Measurements from ENCODE around the gene KCNK5.

DNA sequence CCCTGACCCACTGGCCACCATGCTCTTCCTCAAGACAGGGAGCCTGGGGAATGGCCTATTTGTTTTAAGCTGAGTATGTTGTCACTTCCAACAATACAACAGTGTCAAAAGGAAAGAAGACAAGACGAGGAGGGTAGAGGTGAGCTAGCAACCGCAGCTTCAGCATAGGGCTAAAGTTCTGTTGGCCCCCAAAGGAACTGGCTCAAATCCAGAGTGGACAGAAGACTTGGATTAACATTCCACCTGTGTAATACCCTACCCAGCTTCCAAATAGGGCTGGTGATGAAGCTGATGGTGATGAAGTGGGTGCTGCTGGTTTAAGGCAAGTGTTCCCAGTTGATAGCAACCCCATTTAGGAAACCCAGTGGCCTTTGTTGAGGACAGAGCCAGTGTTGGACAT lies 31.7 kb upstream of the KCNK5 start:
- TF ChIP-seq, protein P1, sequence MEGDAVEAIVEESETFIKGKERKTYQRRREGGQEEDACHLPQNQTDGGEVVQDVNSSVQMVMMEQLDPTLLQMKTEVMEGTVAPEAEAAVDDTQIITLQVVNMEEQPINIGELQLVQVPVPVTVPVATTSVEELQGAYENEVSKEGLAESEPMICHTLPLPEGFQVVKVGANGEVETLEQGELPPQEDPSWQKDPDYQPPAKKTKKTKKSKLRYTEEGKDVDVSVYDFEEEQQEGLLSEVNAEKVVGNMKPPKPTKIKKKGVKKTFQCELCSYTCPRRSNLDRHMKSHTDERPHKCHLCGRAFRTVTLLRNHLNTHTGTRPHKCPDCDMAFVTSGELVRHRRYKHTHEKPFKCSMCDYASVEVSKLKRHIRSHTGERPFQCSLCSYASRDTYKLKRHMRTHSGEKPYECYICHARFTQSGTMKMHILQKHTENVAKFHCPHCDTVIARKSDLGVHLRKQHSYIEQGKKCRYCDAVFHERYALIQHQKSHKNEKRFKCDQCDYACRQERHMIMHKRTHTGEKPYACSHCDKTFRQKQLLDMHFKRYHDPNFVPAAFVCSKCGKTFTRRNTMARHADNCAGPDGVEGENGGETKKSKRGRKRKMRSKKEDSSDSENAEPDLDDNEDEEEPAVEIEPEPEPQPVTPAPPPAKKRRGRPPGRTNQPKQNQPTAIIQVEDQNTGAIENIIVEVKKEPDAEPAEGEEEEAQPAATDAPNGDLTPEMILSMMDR (IDR thresholded peaks at IDR 0.05): no peak
- no peak for TF ChIP-seq POLR2A (IDR thresholded peaks at IDR 0.05)
